ENCODE results near the gene MAFF. TPM values are rescaled to one million over a fixed set of nuclear protein-coding genes. Genes with fewer than 3 reads are reported as not detected.

The MAFF gene
- total RNA-seq, 1 donor from 2014 or later, result 9.8 TPM

- no peak for DNase-seq (ENCODE audit: low spot score)
- intact Hi-C loops (cut with DNase I), result loop anchor here (2.0 to 5.0 kb wide), 2 partner anchors 17 to 102 kb away; no protein-coding TSS in a partner anchor
Measured at GRCh38 chr22:38199826-38200559, 1.8 kb upstream of the MAFF start.

- intact Hi-C loops (cut with DNase I), result loop anchor here (2.0 to 5.0 kb wide), 2 partner anchors 19 to 101 kb away; no protein-coding TSS in a partner anchor
- DNase-seq (ENCODE audit: low spot score), result no peak
Measured at GRCh38 chr22:38201371-38201710, 453 bp upstream of the MAFF start.

- peak; percentile 92 for DNase-seq (ENCODE audit: low spot score)
- intact Hi-C loops (cut with DNase I), result loop anchor here (5.0 kb wide), 1 partner anchor 100 kb away; no protein-coding TSS in a partner anchor
Measured at GRCh38 chr22:38202437-38203089, 769 bp downstream of the MAFF start.

GRCh38 chr22:38203090-38203810, 1.5 kb downstream of the MAFF start:
- no peak for DNase-seq (ENCODE audit: low spot score)
- intact Hi-C loops (cut with DNase I), result loop anchor here (5.0 kb wide), 1 partner anchor 99 kb away; no protein-coding TSS in a partner anchor

- intact Hi-C loops (cut with DNase I), result loop anchor here (5.0 kb wide), 1 partner anchor 98 kb away; no protein-coding TSS in a partner anchor
Measured at GRCh38 chr22:38203855-38204514, 2.2 kb downstream of the MAFF start.

GRCh38 chr22:38204784-38205183, 3.0 kb downstream of the MAFF start:
- DNase-seq (ENCODE audit: low spot score), result no peak
- intact Hi-C loops (cut with DNase I), result loop anchor here (5.0 kb wide), 1 partner anchor 98 kb away; no protein-coding TSS in a partner anchor

More at GRCh38 chr22:38203855-38204514, 2.2 kb downstream of the MAFF start:
- DNase-seq (ENCODE audit: low spot score), result no peak

GRCh38 chr22:38205261-38206128, 3.7 kb downstream of the MAFF start:
- intact Hi-C loops (cut with DNase I), result no loop called here
- no peak for DNase-seq (ENCODE audit: low spot score)

- no peak for DNase-seq (ENCODE audit: low spot score)
- intact Hi-C loops (cut with DNase I), result no loop called here
Measured at GRCh38 chr22:38207898-38208432, 6.2 kb downstream of the MAFF start.

GRCh38 chr22:38208551-38208968, 6.8 kb downstream of the MAFF start:
- no peak for DNase-seq (ENCODE audit: low spot score)
- intact Hi-C loops (cut with DNase I), result no loop called here

GRCh38 chr22:38211556-38211955, 9.8 kb downstream of the MAFF start:
- intact Hi-C loops (cut with DNase I), result no loop called here
- no peak for DNase-seq (ENCODE audit: low spot score)

- intact Hi-C loops (cut with DNase I), result no loop called here
- no peak for DNase-seq (ENCODE audit: low spot score)
Measured at GRCh38 chr22:38212442-38212841, 10.6 kb downstream of the MAFF start.

GRCh38 chr22:38213319-38213989, 11.7 kb downstream of the MAFF start:
- DNase-seq (ENCODE audit: low spot score), result no peak
- intact Hi-C loops (cut with DNase I), result no loop called here

- intact Hi-C loops (cut with DNase I), result no loop called here
Measured at GRCh38 chr22:38213990-38214301, 12.2 kb downstream of the MAFF start.

GRCh38 chr22:38214302-38215056, 12.7 kb downstream of the MAFF start:
- intact Hi-C loops (cut with DNase I), result loop anchor here (5.0 kb wide), 1 partner anchor 37 kb away; no protein-coding TSS in a partner anchor
- no peak for DNase-seq (ENCODE audit: low spot score)

More at GRCh38 chr22:38213990-38214301, 12.2 kb downstream of the MAFF start:
- DNase-seq (ENCODE audit: low spot score), result no peak

- no peak for DNase-seq (ENCODE audit: low spot score)
- intact Hi-C loops (cut with DNase I), result loop anchor here (5.0 kb wide), 1 partner anchor 38 kb away; no protein-coding TSS in a partner anchor
Measured at GRCh38 chr22:38215156-38216038, 13.6 kb downstream of the MAFF start.
